Measurements from ENCODE around the gene YWHAE.
"Not testable (repeated sequence)": the region's sequence is repeated elsewhere in the genome, so short reads cannot be mapped to it uniquely, and the experiment has no call there.

The YWHAE gene

DNA sequence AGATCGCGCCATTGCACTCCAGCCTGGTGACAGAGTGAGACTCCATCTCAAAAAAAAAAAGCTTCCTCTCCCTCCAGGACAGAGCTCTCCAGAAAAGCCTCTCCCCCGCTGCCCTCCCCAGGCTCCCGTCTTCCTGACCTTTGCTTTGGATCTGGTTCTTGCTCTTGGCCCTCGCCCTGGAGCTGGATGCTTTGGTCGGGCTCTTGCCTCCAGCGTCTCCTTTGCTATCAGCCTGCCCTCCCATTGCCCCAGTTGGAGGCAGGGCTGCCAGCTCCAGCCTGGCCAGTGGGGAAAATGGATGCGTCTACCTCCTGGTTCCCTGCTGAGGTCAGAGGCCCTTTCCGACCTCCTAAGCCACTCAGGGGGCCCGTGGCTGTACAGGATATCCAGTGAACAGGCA is 84.6 kb downstream of the YWHAE start:
- Histone ChIP-seq H3K36me3 (no peaks in the 10 kb centered on the region), H3K4me1 (no peaks in the 10 kb centered on the region), H3K27me3 (peaks cover 12% of the 10 kb centered on the region), H3K4me3 (ENCODE audit: low read depth, low read length) (no peak overlapping the region), H3K9me3 (no peaks in the 10 kb centered on the region)
- TF ChIP-seq, protein P1, sequence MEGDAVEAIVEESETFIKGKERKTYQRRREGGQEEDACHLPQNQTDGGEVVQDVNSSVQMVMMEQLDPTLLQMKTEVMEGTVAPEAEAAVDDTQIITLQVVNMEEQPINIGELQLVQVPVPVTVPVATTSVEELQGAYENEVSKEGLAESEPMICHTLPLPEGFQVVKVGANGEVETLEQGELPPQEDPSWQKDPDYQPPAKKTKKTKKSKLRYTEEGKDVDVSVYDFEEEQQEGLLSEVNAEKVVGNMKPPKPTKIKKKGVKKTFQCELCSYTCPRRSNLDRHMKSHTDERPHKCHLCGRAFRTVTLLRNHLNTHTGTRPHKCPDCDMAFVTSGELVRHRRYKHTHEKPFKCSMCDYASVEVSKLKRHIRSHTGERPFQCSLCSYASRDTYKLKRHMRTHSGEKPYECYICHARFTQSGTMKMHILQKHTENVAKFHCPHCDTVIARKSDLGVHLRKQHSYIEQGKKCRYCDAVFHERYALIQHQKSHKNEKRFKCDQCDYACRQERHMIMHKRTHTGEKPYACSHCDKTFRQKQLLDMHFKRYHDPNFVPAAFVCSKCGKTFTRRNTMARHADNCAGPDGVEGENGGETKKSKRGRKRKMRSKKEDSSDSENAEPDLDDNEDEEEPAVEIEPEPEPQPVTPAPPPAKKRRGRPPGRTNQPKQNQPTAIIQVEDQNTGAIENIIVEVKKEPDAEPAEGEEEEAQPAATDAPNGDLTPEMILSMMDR (IDR thresholded peaks at IDR 0.05; ENCODE audit: low read depth, low read length) = no peak
- no peak for DNase-seq

DNA sequence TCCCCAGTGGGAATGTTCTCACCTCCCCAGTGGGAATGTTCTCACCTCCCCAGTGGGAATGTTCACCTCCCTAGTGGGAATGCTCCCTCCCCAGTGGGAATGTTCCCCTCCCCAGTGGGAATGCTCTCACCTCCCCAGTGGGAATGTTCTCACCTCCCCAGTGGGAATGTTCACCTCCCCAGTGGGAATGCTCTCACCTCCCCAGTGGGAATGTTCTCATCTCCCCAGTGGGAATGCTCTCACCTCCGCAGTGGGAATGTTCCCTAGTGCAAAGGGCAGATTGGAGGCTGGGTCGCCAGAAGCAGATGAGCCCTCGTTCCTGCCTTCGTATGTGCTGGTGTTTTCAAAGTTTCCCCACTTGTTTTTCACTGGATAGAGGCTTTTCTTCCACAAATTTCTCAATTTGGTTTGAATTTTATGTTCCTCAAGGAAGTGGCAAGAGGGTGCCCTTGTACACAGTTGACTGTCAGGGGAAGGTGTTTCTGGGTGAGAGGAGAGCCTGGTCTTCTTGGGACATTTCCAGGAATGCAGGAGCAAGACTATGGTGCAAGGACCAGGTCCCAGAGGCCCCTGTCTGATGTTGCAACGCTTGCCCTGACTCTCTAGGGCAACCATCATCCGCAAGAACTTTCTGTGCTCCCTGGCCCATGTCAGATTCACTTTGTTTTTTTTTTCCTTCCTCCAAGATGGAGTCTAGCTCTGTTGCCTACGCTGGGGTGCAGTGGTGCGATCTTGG is 86.6 kb downstream of the YWHAE start:
- no peak for DNase-seq
- no peaks in the 10 kb centered on the region for H3K9me3 ChIP-seq
- no peaks in the 10 kb centered on the region for H3K4me1 ChIP-seq
- no peak overlapping the region for H3K4me3 ChIP-seq (ENCODE audit: low read depth, low read length)
- peaks cover 12% of the 10 kb centered on the region for H3K27me3 ChIP-seq
- TF ChIP-seq, protein P1 (IDR thresholded peaks at IDR 0.05; ENCODE audit: low read depth, low read length) = no peak
- no peaks in the 10 kb centered on the region for H3K36me3 ChIP-seq

DNA sequence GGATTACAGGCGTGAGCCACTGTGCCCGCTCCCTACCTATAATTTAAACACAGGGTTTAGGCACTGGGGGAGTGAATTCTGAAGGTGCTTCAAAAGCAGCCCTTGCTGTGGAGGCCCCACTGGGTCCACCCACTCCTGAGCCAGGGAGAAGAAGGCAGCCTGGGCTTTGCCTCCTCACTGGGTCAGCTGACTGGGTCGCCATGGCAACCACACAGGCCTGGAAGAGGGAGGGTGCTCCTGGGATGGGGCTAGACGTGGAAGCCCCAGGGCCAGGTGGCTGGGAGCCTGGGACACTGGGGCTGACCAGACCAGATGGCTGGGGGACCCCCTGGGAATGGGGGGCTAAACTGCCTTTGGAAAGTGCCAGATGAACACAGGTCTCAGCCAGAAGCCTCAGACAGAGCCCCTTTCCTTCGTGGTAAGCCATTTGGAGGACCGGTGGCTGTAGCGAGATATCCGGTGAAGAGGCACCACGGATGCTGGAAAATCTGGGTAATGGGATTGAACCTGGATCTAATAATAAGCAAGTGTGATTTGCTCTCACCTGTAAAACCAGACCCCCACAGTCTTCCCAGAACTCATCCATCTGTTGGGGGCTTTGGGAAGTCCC is 87.7 kb downstream of the YWHAE start:
- Histone ChIP-seq H3K9me3 (no peaks in the 10 kb centered on the region), H3K36me3 (no peaks in the 10 kb centered on the region), H3K27me3 (peaks cover 17% of the 10 kb centered on the region), H3K4me1 (no peaks in the 10 kb centered on the region), H3K4me3 (ENCODE audit: low read depth, low read length) (no peak overlapping the region)
- TF ChIP-seq, protein P1 (IDR thresholded peaks at IDR 0.05; ENCODE audit: low read depth, low read length) = no peak
- peak; percentile 73 for DNase-seq

DNA sequence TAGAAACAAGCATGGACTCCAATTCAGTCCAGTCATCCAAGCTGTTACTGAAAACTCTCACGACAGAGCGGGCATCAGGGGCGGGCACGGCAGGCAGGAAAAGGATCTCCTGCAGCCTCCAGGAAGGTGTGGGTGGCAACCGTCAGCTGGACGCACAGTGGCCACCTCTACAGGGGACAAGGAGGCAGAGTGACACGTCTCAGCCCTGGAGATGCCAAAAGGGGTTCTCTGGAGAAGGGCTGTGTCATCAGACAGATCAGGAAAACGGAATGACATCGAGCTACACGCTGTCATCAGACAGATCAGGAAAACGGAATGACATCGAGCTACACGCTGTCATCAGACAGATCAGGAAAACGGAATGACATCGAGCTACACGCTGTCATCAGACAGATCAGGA is 92.2 kb downstream of the YWHAE start:
- not testable (repeated sequence) for H3K9me3 ChIP-seq; H3K36me3 ChIP-seq; H3K4me1 ChIP-seq; DNase-seq; H3K4me3 ChIP-seq (ENCODE audit: low read depth, low read length)
- H3K27me3 ChIP-seq = peaks cover 19% of the 10 kb centered on the region

DNA sequence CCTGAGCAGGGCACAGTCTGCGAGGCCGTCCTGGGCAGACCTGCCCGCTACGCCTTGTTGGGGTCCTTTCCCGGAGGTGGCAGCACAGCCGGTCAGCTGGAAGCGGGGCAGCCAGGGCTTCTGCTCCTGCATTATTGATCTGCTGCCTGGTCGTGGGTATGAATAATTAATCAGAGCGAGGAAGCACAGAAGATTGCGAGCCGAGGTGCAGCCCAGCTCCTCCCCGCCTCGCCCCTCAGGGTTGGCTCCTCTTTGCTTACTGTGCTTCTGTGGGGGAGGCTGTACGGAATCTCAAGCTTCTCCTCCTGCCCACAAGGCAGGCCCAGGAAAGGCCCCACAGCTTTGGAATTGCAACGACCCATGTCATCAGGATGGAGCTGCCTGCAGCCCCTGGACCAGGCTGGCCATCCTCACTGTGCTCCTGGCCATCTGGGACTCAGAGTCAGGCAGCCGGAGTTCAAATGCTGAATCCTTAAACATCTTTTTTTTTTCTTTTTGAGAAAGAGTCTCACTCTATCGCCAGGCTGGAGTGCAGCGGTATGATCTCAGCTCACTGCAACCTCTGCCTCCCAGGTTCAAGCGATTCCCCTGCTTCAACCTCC is 95.0 kb downstream of the YWHAE start:
- no peak for DNase-seq
- no peaks in the 10 kb centered on the region for H3K36me3 ChIP-seq
- H3K4me3 ChIP-seq (ENCODE audit: low read depth, low read length) = no peak overlapping the region
- H3K27me3 ChIP-seq = peaks cover 11% of the 10 kb centered on the region; the same call in 1 of the 2 replicates
- TF ChIP-seq, protein P1 (IDR thresholded peaks at IDR 0.05; ENCODE audit: low read depth, low read length) = no peak
- no peaks in the 10 kb centered on the region for H3K4me1 ChIP-seq
- no peaks in the 10 kb centered on the region for H3K9me3 ChIP-seq

DNA sequence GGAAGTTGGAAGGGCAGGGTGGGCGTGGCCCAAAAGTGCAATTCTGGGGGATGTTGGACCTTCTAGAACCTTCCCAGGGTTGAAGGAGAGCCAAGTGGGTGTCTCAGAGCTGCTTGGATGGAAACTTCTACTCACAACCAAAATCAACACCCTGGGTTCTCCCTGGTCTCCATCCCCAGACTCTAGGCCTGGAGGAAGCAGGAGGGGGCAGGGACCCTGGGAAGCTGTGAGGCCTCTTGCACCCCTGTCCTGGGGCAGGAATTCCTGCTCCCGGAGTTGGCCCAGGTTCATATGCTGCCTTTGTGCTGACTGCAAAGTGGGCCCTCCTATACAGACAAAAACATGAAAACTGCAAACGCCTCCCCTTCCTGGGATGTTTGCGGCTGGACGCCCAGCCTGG is 95.5 kb downstream of the YWHAE start:
- TF ChIP-seq, protein P1 (IDR thresholded peaks at IDR 0.05; ENCODE audit: low read depth, low read length) = no peak
- no peak overlapping the region for H3K4me3 ChIP-seq (ENCODE audit: low read depth, low read length)
- no peaks in the 10 kb centered on the region for H3K9me3 ChIP-seq
- no peaks in the 10 kb centered on the region for H3K36me3 ChIP-seq
- DNase-seq = no peak
- H3K4me1 ChIP-seq = no peaks in the 10 kb centered on the region
- peaks cover 11% of the 10 kb centered on the region; the same call in 1 of the 2 replicates for H3K27me3 ChIP-seq

Data from BE2C (cell line).